Measurements from ENCODE around the gene NUAK1.

Gene NUAK1

GRCh38 chr12:106081606-106082005 lies 57.1 kb downstream of the NUAK1 start:
- TF ChIP-seq EZH2phosphoT487 (IDR thresholded peaks at IDR 0.05; ENCODE audit: low read depth) (no peak), CTCF (IDR thresholded peaks at IDR 0.05; ENCODE audit: low read depth, low read length) (no peak)

GRCh38 chr12:106080791-106081170 lies 58.0 kb downstream of the NUAK1 start:
- no peak overlapping the region for H2AFZ ChIP-seq (ENCODE audit: low read depth, low read length)
- no peak overlapping the region for H3K27ac ChIP-seq (ENCODE audit: low read length)

More at GRCh38 chr12:106081606-106082005, 57.1 kb downstream of the NUAK1 start:
- Histone ChIP-seq H3K9me3 (ENCODE audit: insufficient read depth, low read length) (no peaks in the 10 kb centered on the region), H3K4me2 (ENCODE audit: low read length) (no peak overlapping the region), H3K27me3 (ENCODE audit: low read depth, low read length) (peaks cover 83% of the 10 kb centered on the region), H3K36me3 (replicated peaks; ENCODE audit: low read depth, low read length) (no peaks in the 10 kb centered on the region), H3K4me3 (ENCODE audit: low read length) (no peak overlapping the region), H4K20me1 (ENCODE audit: insufficient read depth, low read length) (no peaks in the 10 kb centered on the region), H3K79me2 (ENCODE audit: low read length) (no peaks in the 10 kb centered on the region), H3K4me1 (ENCODE audit: low read length) (peaks cover 49% of the 10 kb centered on the region), H2AFZ (ENCODE audit: low read depth, low read length) (no peak overlapping the region), H3K27ac (ENCODE audit: low read length) (no peak overlapping the region), H3K9ac (ENCODE audit: low read length) (no peak overlapping the region)

GRCh38 chr12:106080041-106080790 lies 58.5 kb downstream of the NUAK1 start:
- Histone ChIP-seq H2AFZ (ENCODE audit: low read depth, low read length) (no peak overlapping the region), H3K4me2 (ENCODE audit: low read length) (no peak overlapping the region)

More at GRCh38 chr12:106080791-106081170, 58.0 kb downstream of the NUAK1 start:
- H3K9ac ChIP-seq (ENCODE audit: low read length) = no peak overlapping the region
- no peak overlapping the region for H3K4me3 ChIP-seq (ENCODE audit: low read length)
- no peak overlapping the region for H3K4me2 ChIP-seq (ENCODE audit: low read length)
- peaks cover 57% of the 10 kb centered on the region for H3K4me1 ChIP-seq (ENCODE audit: low read length)
- TF ChIP-seq EZH2phosphoT487 (IDR thresholded peaks at IDR 0.05; ENCODE audit: low read depth) (no peak), CTCF (IDR thresholded peaks at IDR 0.05; ENCODE audit: low read depth, low read length) (no peak)
- no peaks in the 10 kb centered on the region for H3K9me3 ChIP-seq (ENCODE audit: insufficient read depth, low read length)
- H3K27me3 ChIP-seq (ENCODE audit: low read depth, low read length) = peaks cover 78% of the 10 kb centered on the region
- H3K79me2 ChIP-seq (ENCODE audit: low read length) = no peaks in the 10 kb centered on the region
- H3K36me3 ChIP-seq (replicated peaks; ENCODE audit: low read depth, low read length) = no peaks in the 10 kb centered on the region
- no peaks in the 10 kb centered on the region for H4K20me1 ChIP-seq (ENCODE audit: insufficient read depth, low read length)

More at GRCh38 chr12:106080041-106080790, 58.5 kb downstream of the NUAK1 start:
- H3K9ac ChIP-seq (ENCODE audit: low read length) = no peak overlapping the region
- peaks cover 80% of the 10 kb centered on the region for H3K27me3 ChIP-seq (ENCODE audit: low read depth, low read length)
- H3K4me1 ChIP-seq (ENCODE audit: low read length) = peaks cover 57% of the 10 kb centered on the region
- no peaks in the 10 kb centered on the region for H3K36me3 ChIP-seq (replicated peaks; ENCODE audit: low read depth, low read length)
- H4K20me1 ChIP-seq (ENCODE audit: insufficient read depth, low read length) = no peaks in the 10 kb centered on the region
- no peaks in the 10 kb centered on the region for H3K9me3 ChIP-seq (ENCODE audit: insufficient read depth, low read length)
- TF ChIP-seq CTCF (IDR thresholded peaks at IDR 0.05; ENCODE audit: low read depth, low read length) = no peak
- TF ChIP-seq EZH2phosphoT487 (IDR thresholded peaks at IDR 0.05; ENCODE audit: low read depth) = no peak
- no peak overlapping the region for H3K27ac ChIP-seq (ENCODE audit: low read length)
- H3K79me2 ChIP-seq (ENCODE audit: low read length) = no peaks in the 10 kb centered on the region
- no peak overlapping the region for H3K4me3 ChIP-seq (ENCODE audit: low read length)

Measured in OCI-LY3 (cell line).